ENCODE results near the gene PRPSAP2. TPM values are rescaled to one million over a fixed set of nuclear protein-coding genes. Genes with fewer than 3 reads are reported as not detected.

The PRPSAP2 gene
- total and polyA plus RNA-seq, 8 donors, result 27.3 to 57.4 (median 54.1) TPM

DNA sequence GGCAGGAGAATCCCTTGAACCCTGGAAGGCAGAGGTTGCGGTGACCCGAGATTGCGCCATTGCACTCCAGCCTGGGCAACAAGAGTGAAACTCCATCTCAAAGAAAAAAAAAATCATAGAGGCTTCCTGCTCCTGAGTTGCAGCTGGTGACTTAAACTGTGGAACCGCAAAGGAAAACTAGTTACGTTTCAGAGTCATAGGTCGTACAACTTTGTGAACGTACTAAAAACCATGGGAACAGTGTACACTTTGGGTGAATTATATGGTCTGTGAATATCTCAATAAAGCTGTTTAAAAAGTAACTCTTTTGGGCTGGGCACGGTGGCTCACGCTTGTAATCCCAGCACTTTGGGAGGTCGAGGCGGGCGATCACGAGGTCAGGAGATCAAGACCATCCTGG is 117.7 kb downstream of the PRPSAP2 start:
- DNase-seq (no peak), ATAC-seq (no peak)
- no peaks in the 10 kb centered on the region for H3K4me1 ChIP-seq
- H3K36me3 ChIP-seq, result peaks cover 0 to 64% of the 10 kb centered on the region in 2 donors
- no peaks in the 10 kb centered on the region for H3K9me3 ChIP-seq
- no peak overlapping the region for H3K4me3 ChIP-seq
- H3K27me3 ChIP-seq, result no peaks in the 10 kb centered on the region
- no peak overlapping the region for H3K27ac ChIP-seq
- TF ChIP-seq, protein P1, sequence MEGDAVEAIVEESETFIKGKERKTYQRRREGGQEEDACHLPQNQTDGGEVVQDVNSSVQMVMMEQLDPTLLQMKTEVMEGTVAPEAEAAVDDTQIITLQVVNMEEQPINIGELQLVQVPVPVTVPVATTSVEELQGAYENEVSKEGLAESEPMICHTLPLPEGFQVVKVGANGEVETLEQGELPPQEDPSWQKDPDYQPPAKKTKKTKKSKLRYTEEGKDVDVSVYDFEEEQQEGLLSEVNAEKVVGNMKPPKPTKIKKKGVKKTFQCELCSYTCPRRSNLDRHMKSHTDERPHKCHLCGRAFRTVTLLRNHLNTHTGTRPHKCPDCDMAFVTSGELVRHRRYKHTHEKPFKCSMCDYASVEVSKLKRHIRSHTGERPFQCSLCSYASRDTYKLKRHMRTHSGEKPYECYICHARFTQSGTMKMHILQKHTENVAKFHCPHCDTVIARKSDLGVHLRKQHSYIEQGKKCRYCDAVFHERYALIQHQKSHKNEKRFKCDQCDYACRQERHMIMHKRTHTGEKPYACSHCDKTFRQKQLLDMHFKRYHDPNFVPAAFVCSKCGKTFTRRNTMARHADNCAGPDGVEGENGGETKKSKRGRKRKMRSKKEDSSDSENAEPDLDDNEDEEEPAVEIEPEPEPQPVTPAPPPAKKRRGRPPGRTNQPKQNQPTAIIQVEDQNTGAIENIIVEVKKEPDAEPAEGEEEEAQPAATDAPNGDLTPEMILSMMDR (IDR thresholded peaks at IDR 0.05), result no peak
- intact Hi-C loops (cut with DNase I), result no loop called here

DNA sequence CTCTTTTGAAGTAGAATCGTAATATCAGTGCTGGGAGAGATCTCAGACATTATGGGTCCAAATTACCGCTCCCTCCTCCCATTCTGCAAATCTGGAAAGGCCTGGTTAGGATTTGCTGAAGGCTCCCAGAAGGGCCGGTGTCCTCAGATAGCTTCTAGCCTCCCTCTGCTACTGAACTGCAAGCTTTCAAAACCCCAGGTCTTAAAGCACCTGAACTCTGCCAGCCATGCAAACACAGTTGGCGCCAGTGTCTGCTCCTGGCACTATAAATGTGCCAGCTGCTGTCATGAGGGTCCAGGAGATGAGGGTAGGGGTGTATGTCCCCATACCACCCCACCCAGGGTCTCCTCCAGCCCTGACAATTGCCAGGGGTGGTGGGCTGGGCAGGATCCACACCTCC is 118.3 kb downstream of the PRPSAP2 start:
- no peak overlapping the region for H3K27ac ChIP-seq
- no peaks in the 10 kb centered on the region for H3K27me3 ChIP-seq
- DNase-seq (no peak), ATAC-seq (no peak)
- H3K9me3 ChIP-seq, result no peaks in the 10 kb centered on the region
- intact Hi-C loops (cut with DNase I), result no loop called here
- TF ChIP-seq, protein P1 (IDR thresholded peaks at IDR 0.05), result no peak
- no peaks in the 10 kb centered on the region for H3K4me1 ChIP-seq
- no peak overlapping the region for H3K4me3 ChIP-seq
- peaks cover 0 to 60% of the 10 kb centered on the region in 2 donors for H3K36me3 ChIP-seq

DNA sequence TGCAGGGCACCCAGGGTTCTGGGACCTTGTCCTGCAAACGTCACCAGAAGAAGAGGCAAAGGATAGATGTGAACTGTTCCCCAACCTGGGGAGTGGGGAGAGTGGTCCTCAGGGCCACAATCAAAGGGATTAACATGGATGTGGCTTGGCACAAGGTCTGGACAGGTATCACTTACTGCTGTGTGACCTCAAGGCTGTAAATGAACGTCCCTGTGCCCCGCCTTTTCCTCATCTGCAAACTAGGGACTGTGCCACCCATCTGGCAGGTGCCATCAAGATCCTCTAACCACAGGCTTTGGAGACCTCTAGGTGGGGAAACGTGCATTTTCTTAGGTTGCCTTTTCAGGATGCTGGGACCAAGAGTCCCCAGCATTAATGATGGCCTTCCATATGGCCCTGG is 119.1 kb downstream of the PRPSAP2 start:
- Histone ChIP-seq H3K4me3 (no peak overlapping the region), H3K4me1 (no peaks in the 10 kb centered on the region), H3K27ac (no peak overlapping the region), H3K36me3 (peaks cover 0 to 52% of the 10 kb centered on the region in 2 donors), H3K27me3 (no peaks in the 10 kb centered on the region), H3K9me3 (no peaks in the 10 kb centered on the region)
- DNase-seq, result no peak
- TF ChIP-seq, protein P1 (IDR thresholded peaks at IDR 0.05), result no peak
- intact Hi-C loops (cut with DNase I), result no loop called here
- ATAC-seq, result no peak

DNA sequence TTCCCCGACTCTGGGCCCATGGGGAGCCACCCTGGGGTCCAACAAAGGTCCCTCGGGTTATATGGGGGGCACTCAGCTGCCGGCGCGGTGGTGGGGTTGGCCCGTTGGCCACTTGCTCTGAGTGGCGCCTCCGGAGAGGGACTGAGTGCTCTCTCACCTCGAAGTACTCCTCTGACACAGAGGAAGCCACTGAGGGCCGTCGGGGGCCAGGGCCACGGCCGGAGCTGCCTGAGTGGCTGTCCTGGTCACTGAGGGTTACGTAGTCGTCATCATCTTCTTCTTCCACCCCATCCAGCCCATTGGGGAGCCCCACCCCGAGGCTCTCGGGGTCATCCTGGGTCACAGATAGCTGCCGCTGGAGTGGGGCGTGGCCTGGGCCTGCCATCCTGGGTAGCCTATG is 119.7 kb downstream of the PRPSAP2 start:
- Histone ChIP-seq H3K27me3 (no peaks in the 10 kb centered on the region), H3K27ac (no peak overlapping the region), H3K4me3 (no peak overlapping the region), H3K36me3 (peaks cover 0 to 49% of the 10 kb centered on the region in 2 donors), H3K4me1 (no peaks in the 10 kb centered on the region), H3K9me3 (no peaks in the 10 kb centered on the region)
- DNase-seq, result peak in 1 of 4 donors; percentile 69
- TF ChIP-seq, protein P1 (IDR thresholded peaks at IDR 0.05), result no peak
- intact Hi-C loops (cut with DNase I), result no loop called here
- ATAC-seq, result no peak

DNA sequence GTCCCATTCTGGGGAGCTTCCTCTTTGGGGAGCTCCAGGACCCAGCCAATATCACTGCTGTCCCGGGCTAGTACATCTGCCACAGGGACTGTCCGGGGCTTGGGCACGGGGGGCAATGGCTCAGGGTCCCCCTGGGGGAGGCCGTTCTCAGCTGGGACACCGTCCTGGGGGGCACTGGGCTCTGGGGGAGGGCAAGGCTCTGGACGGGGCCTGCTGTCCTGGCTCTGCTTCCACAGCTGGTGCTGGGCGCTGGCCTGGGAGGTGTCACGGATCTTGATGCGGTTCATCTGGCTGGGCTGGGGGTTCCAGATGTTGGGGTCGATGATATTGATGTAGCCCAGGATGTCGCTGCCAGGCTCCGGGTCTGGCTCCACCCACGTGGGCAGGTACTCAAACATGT is 120.1 kb downstream of the PRPSAP2 start:
- ATAC-seq (no peak), DNase-seq (peak in 1 of 4 donors; percentile 71)
- H3K27ac ChIP-seq, result no peak overlapping the region
- no peak overlapping the region for H3K4me3 ChIP-seq
- intact Hi-C loops (cut with DNase I), result no loop called here
- no peaks in the 10 kb centered on the region for H3K9me3 ChIP-seq
- TF ChIP-seq, protein P1 (IDR thresholded peaks at IDR 0.05), result no peak
- H3K36me3 ChIP-seq, result peaks cover 0 to 49% of the 10 kb centered on the region in 2 donors
- H3K27me3 ChIP-seq, result no peaks in the 10 kb centered on the region
- H3K4me1 ChIP-seq, result no peaks in the 10 kb centered on the region
